ENCODE measurements around the gene VAV3. TPM values are rescaled to one million over a fixed set of nuclear protein-coding genes. Genes with fewer than 3 reads are reported as not detected.

VAV3 gene
- total RNA-seq, 2 experiments from 2014 or later = 3.9 to 4.6 TPM

DNA sequence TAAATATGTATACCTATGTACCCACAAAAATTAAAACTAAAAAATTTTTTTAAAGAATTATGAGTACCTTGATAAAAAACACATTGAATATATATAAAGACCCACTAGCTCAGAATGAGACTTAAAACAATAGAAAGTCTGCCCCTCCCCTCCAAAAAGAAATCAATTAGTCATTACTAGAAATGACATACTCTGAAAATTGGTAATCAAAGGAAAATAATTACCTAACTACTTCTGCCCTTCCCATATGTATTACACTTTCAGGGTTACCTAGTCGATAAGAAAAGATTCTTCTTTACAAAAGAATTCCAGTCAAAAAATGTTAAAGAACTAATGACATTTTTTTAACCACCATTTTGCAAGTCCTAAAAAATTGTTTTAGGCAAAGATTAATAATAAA lies 34.7 kb downstream of the VAV3 start:
- no peaks in the 10 kb centered on the region for H3K27me3 Mint-ChIP-seq
- no peak for DNase-seq
- H3K4me3 Mint-ChIP-seq = no peak overlapping the region
- H3K27ac Mint-ChIP-seq = no peak overlapping the region
- H3K36me3 Mint-ChIP-seq = peaks cover 7% of the 10 kb centered on the region
- no peaks in the 10 kb centered on the region for H3K9me3 Mint-ChIP-seq
- H3K4me1 Mint-ChIP-seq = peaks cover 64% of the 10 kb centered on the region

DNA sequence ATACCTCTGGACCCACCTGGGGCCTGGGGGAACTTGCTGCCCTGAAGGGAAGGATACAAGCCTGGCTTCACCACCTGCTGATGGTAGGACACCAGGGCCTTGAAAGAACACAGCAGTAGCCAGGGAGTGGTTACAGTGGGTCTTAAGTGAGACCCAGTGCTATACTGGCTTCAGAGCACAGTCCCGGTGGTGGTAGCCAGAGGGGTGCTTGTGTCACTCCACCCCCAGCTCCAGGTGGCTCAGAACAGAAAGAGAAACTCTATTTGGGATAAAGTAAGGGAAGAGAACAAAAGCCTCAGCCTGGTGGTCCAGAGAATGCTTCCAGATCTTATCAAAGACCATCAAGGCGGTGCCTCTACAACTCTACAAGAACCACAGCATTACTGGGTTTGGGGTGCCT lies 37.2 kb downstream of the VAV3 start:
- peak overlapping the region; percentile 26 for H3K27ac Mint-ChIP-seq
- no peak overlapping the region for H3K4me3 Mint-ChIP-seq
- peaks cover 54% of the 10 kb centered on the region for H3K4me1 Mint-ChIP-seq
- peaks cover 8% of the 10 kb centered on the region for H3K36me3 Mint-ChIP-seq
- H3K9me3 Mint-ChIP-seq = peaks cover 2% of the 10 kb centered on the region
- H3K27me3 Mint-ChIP-seq = no peaks in the 10 kb centered on the region
- no peak for DNase-seq

DNA sequence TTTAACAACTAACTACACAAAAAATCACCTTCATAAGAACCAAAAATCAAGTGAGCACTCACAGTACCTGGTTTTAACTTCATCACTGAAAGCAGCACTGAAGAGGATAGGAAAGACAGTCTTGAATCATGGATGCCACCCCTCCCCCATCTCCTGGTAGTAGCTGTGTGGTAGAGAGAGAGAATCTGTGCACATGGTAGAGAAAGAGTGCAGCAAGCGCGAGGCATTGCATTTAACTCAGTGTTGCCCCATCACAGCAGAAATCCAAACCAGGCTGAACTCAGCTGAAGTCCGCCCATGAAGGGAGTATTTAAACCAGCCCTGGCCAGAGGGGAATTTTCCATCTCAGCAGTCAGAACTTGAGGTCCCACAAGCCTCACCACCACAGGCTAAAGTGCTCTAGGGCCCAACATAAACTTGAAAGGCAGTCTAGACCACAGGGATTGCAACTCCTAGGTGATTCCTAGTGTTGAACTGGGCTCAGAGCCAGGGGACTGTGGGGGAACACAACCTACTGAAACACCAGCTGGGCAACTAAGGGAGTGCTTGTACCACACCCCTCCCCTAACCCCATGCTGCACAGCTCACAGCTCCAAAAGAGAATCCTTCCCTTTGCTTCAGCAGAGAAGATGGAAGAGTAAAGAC lies 38.4 kb downstream of the VAV3 start:
- Mint-ChIP-seq H3K36me3 (peaks cover 8% of the 10 kb centered on the region), H3K9me3 (peaks cover 2% of the 10 kb centered on the region), H3K4me1 (peaks cover 51% of the 10 kb centered on the region), H3K27me3 (no peaks in the 10 kb centered on the region), H3K27ac (no peak overlapping the region), H3K4me3 (no peak overlapping the region)
- peak; percentile 11 for DNase-seq

DNA sequence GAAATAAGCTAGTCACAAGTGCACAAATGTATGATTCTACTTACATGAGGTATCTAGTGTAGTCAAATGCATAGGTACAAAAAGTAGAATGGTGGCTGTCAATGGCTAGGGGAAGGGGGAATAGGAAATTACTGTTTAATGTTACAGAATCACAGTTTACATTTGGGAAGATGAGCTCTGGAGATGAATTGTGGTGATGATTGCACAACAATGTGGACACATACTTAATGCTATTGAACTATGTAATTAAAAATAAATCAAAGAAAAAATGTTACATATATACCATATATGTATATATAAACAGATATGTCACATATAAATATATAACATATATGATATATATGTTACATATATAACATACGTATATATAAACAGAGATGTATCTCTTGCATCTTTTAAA lies 39.4 kb downstream of the VAV3 start:
- Mint-ChIP-seq H3K4me1 (peaks cover 55% of the 10 kb centered on the region), H3K9me3 (peaks cover 2% of the 10 kb centered on the region), H3K36me3 (peaks cover 8% of the 10 kb centered on the region), H3K27me3 (no peaks in the 10 kb centered on the region), H3K4me3 (no peak overlapping the region), H3K27ac (no peak overlapping the region)
- no peak for DNase-seq

DNA sequence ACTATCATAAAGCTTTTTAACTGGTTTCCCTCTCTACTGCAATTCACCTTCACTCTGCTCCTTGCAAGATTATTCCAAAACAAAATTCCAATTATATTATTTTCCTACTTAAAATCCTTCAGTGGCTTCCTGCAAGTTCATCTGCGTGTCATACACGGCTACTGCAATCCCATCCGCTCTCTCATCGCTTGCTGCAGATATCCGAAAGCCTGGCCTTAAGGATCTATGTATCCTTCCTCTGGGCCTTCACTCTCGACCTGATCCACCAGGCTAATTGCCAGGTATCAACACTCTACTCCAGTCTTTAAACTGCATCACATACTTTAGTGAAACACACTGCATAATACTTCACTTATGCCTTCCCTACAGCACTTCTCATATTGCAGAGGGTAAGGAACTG lies 44.0 kb downstream of the VAV3 start:
- no peak overlapping the region for H3K27ac Mint-ChIP-seq
- H3K36me3 Mint-ChIP-seq = peaks cover 18% of the 10 kb centered on the region
- no peak overlapping the region for H3K4me3 Mint-ChIP-seq
- peaks cover 40% of the 10 kb centered on the region for H3K4me1 Mint-ChIP-seq
- peaks cover 9% of the 10 kb centered on the region for H3K9me3 Mint-ChIP-seq
- DNase-seq = no peak
- no peaks in the 10 kb centered on the region for H3K27me3 Mint-ChIP-seq

DNA sequence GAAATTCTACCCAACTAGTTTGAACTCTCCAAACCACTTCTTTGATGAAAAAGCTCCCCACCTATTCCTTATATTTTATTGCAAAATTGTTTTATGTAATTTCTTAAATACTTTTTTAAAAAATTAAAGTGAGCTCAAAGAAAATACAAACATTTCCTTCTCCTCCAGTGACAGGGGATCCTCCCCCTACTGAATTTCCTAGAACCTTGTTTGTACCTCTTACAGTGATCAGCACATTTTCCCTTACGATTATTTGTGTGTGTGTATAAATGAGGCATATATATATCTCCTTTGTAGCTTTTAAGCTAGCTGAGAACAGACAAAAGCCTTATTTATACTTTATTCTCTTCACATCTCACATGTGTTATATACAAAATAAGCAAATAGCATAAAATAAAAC lies 44.4 kb downstream of the VAV3 start:
- peaks cover 40% of the 10 kb centered on the region for H3K4me1 Mint-ChIP-seq
- no peak overlapping the region for H3K27ac Mint-ChIP-seq
- H3K27me3 Mint-ChIP-seq = no peaks in the 10 kb centered on the region
- no peak overlapping the region for H3K4me3 Mint-ChIP-seq
- no peak for DNase-seq
- peaks cover 9% of the 10 kb centered on the region for H3K9me3 Mint-ChIP-seq
- peaks cover 21% of the 10 kb centered on the region for H3K36me3 Mint-ChIP-seq

DNA sequence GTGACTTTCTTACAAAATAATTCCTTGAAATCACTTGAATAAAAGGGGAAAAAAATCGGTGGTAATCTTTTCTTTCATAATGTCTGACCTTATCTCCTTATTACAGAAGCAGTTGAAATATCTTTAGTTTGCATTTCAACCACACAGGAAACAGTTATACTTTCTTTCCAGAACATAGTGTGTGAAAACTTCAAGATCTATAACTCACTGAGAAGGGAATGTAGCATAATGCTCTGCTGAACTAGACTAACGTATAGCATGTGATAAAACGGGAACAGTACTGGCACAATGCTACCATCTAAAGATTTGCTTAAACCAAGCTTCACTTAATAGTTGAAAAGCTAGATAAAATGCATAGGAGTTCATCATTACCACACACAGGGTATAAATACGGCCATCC lies 45.0 kb downstream of the VAV3 start:
- H3K27me3 Mint-ChIP-seq = no peaks in the 10 kb centered on the region
- peaks cover 41% of the 10 kb centered on the region for H3K4me1 Mint-ChIP-seq
- H3K4me3 Mint-ChIP-seq = peak overlapping the region; percentile 36
- H3K9me3 Mint-ChIP-seq = peaks cover 9% of the 10 kb centered on the region
- peaks cover 21% of the 10 kb centered on the region for H3K36me3 Mint-ChIP-seq
- H3K27ac Mint-ChIP-seq = peak overlapping the region; percentile 73
- no peak for DNase-seq

DNA sequence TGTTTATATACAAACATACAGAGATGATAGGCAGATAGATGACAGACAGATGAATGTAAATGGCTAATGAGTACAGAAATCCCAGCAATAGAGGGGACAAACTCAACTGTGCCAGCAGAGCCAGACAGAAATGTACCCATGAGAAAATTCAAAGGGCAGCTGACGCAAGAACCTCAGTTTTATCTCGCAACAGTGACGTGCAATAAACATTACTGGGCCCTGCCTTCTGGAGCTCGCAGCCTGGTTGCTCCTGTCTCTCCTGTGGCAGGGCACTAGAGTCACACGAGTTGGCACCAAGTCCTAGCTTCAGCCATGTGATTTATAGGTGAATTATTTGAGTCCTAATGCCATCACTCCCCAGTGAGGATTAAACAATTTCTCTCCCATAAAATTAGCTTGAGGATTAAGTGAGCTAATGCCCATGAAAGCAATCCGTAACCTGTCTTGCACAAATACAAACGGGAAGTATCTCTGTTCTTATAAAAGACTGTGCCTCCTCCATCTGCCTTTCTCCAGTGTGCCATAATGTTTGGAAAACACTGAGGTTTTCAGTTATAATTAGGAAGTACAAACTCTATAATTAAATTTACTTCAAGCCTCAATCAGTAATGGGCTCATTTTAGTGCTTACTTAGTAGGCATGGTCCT lies 50.7 kb downstream of the VAV3 start:
- Mint-ChIP-seq H3K36me3 (peaks cover 17% of the 10 kb centered on the region), H3K9me3 (peaks cover 7% of the 10 kb centered on the region), H3K27ac (no peak overlapping the region), H3K4me1 (peaks cover 34% of the 10 kb centered on the region), H3K4me3 (no peak overlapping the region), H3K27me3 (no peaks in the 10 kb centered on the region)
- no peak for DNase-seq

DNA sequence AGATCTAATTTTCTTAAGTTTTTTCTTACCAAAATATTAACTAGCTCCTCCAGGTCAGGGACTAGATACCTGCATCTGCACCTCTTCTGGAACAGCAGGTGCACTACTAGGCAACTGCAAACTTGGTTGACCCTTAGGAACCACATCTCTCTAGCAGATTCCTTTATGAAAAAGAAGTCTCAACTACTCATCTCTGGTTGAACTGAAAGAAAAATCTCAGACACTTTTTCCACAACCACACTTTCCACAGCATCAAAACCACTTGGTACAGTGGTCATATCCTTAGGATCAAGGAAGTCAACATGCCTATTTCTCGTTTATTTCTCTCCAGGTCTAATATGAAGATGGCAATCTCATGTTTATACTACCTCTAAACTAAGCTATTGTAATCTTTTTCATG lies 52.3 kb downstream of the VAV3 start:
- peaks cover 2% of the 10 kb centered on the region for H3K9me3 Mint-ChIP-seq
- DNase-seq = no peak
- no peak overlapping the region for H3K27ac Mint-ChIP-seq
- H3K36me3 Mint-ChIP-seq = peaks cover 12% of the 10 kb centered on the region
- H3K27me3 Mint-ChIP-seq = no peaks in the 10 kb centered on the region
- H3K4me1 Mint-ChIP-seq = peaks cover 28% of the 10 kb centered on the region
- H3K4me3 Mint-ChIP-seq = no peak overlapping the region

DNA sequence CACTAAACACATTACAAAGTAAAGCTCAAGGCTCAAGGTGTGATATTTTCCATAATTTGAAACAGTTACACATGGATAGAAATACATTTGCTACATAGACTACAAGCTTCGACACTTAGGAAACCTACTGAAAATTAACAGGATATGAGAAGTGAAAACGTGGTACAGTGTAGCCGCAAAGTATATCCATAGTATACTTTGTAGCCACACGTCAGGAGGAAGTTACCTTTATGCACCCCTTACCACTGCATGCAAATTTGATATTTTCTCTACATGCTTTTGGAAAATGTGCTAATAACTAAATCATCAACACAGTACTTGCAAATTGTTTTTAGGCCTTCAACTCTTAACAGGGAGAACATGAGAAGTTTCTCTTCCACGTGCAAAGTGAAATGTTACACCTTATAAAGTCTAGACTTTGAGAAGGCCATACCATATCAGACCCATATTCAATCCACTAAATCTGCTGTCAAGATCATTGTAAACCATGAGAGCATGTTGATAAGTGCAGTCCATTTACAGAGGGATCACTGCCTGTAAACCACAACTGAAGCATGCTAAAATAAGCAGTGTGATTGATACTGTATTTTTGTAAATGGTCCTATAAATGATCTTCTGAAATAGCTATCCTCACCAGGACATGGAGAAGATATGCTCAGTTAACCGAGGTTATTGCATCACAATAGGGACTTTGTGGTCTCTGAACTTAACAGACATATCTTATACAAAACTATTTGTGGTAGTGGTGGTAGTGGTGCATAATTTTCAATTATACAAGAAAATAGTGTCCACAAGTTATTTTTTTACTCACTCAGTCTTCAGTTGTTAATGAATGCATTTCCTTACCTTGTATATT lies 64.7 kb downstream of the VAV3 start:
- Mint-ChIP-seq H3K4me1 (peaks cover 45% of the 10 kb centered on the region), H3K9me3 (peaks cover 1% of the 10 kb centered on the region), H3K27ac (peak overlapping the region; percentile 50), H3K4me3 (no peak overlapping the region), H3K36me3 (no peaks in the 10 kb centered on the region), H3K27me3 (no peaks in the 10 kb centered on the region)
- DNase-seq = no peak

DNA sequence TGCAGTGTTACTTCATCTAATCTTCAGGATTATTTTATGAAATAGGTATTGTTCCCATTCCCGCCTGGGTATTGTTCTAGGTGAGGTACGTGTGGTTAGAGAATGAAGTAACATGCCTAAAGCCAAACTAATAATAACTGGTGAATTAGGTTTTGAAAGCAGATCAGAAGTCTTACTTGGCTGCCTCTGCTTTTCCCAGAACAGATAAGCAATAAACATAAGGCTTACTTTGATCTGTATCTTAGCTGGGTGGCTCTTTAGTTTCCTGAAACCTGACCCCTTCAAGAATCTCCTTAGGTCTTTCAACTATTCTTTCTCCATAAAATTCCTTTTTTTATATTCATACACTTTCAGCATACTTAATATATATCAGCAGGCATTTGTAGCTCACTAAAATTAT lies 65.3 kb downstream of the VAV3 start:
- Mint-ChIP-seq H3K36me3 (no peaks in the 10 kb centered on the region), H3K4me3 (no peak overlapping the region), H3K27me3 (no peaks in the 10 kb centered on the region), H3K9me3 (peaks cover 1% of the 10 kb centered on the region), H3K27ac (no peak overlapping the region), H3K4me1 (peaks cover 50% of the 10 kb centered on the region)
- DNase-seq = no peak

DNA sequence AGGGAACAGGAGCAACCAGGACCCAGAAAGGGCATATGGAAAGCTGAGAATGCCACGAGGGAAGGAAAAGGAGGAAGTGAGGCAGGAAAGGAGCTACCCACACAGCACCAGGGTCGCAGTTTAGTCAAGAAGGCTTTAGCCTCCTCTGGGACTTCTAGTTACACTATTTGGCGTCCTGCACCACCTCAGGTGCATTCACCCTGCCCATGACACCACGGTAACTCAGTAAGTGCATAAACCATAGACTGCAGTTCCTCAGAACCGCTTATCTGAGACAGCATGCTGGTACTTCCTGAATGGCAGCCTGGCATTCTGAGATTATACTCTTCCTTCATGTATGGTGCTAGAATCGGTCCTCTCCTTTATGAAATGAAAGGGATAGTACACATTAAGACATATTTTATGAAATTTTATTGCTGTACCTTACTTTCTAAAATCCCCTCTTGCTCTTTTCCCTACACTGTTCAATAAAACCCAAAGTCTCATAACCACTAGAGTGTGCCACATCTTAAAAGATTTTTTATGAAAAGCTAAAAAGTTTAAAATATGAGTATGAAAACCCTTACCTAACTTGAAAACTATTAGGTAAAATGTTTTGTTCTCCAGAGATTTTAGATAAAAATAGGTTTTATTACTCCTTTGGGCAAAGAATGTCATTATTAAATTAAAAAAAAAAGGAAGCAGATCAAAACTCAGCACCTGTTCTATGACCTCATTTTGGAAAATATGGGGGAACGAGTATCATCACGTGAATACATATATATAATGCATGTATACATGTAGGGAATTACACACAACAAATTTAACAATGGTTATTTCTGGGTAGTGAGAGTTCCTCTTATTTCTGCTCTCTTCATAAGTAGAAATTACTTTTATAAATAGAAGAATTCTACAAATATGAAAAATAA lies 67.3 kb downstream of the VAV3 start:
- H3K4me3 Mint-ChIP-seq = peak overlapping the region; percentile 27
- H3K27me3 Mint-ChIP-seq = no peaks in the 10 kb centered on the region
- peaks cover 13% of the 10 kb centered on the region for H3K36me3 Mint-ChIP-seq
- peaks cover 12% of the 10 kb centered on the region for H3K9me3 Mint-ChIP-seq
- peak overlapping the region; percentile 75 for H3K27ac Mint-ChIP-seq
- peaks cover 55% of the 10 kb centered on the region for H3K4me1 Mint-ChIP-seq
- DNase-seq = no peak

DNA sequence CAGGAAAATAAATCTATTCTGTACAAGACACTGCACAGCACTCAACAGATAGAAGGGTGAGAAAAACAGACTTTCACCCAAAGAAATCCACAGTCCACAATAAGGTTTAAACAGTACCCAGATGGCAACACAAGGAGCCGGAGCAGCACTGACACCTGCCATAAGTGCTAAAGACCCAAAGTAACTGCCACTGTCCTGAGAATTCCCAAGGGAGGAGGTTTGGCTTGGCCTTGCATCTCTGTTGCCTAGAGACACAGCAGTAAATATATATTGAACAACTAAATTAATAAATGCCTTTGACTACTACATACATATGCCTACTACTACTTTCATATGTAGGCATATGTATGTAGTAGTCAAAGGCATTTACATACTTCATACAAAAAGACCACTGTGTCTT lies 68.0 kb downstream of the VAV3 start:
- peaks cover 14% of the 10 kb centered on the region for H3K9me3 Mint-ChIP-seq
- H3K4me1 Mint-ChIP-seq = peaks cover 56% of the 10 kb centered on the region
- H3K27me3 Mint-ChIP-seq = no peaks in the 10 kb centered on the region
- no peak overlapping the region for H3K4me3 Mint-ChIP-seq
- no peak for DNase-seq
- H3K27ac Mint-ChIP-seq = peak overlapping the region; percentile 75
- H3K36me3 Mint-ChIP-seq = peaks cover 14% of the 10 kb centered on the region

DNA sequence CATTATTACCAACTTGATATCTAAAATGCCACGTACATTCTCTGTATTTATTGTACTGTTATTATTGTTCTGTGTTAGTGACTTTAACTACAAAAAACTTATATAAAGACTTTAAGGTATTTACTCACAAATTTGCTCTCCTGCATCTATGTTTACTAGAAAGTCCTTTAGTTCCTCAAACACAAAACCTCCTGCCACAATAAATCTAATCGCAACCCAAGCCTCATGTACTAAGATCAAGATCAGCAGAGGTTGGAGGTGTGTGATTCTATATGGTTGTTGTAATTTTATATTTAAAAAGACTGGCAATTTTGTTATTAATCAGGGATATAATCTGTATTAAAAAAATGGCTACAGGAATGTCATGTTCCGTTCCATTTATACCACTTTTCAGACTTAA lies 68.6 kb downstream of the VAV3 start:
- no peak for DNase-seq
- H3K27me3 Mint-ChIP-seq = no peaks in the 10 kb centered on the region
- no peak overlapping the region for H3K27ac Mint-ChIP-seq
- peaks cover 14% of the 10 kb centered on the region for H3K36me3 Mint-ChIP-seq
- H3K9me3 Mint-ChIP-seq = peaks cover 14% of the 10 kb centered on the region
- no peak overlapping the region for H3K4me3 Mint-ChIP-seq
- peaks cover 56% of the 10 kb centered on the region for H3K4me1 Mint-ChIP-seq

Measured in activated naive CD8-positive, alpha-beta T cell treated with anti-CD3 and anti-CD28 coated beads for 36 hours (primary cell).